ENCODE measurements around the gene ENPP1.

ENPP1 gene

DNA sequence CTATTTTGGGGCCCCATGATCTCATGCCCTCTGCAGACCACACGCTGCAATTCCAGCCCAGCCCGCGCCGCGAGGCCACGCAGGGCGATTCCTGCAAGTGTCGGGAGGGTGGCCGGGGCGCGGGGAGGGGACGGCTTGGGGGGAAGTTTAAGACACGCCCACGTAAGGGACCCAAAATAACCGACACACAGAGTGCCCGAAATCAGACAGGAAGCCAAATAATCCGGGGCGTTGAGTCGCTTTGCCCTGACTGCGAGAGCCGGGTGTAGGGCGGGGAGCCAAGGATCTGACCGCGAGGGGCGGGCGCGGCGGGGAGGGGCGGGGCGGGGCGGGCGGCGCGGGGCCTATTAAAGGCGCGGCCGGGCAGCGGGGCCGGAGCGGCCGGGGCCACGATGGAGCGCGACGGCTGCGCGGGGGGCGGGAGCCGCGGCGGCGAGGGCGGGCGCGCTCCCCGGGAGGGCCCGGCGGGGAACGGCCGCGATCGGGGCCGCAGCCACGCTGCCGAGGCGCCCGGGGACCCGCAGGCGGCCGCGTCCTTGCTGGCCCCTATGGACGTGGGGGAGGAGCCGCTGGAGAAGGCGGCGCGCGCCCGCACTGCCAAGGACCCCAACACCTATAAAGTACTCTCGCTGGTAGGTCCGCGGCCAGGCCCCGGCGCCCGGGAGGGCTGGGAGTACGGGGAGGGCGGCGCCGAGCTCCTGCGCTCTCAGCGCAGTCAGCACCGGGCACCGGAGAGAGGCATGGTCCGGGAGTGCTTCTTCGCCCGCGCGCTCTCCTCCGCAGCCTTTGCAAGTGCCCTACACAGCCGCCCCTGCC, at the start of gene ENPP1:
TSS of gene ENPP1 (plus strand) at position 377 of the 816 bp plus-strand sequence. CDS start at position 393, 16 bp downstream.
- TF ChIP-seq, protein P1, sequence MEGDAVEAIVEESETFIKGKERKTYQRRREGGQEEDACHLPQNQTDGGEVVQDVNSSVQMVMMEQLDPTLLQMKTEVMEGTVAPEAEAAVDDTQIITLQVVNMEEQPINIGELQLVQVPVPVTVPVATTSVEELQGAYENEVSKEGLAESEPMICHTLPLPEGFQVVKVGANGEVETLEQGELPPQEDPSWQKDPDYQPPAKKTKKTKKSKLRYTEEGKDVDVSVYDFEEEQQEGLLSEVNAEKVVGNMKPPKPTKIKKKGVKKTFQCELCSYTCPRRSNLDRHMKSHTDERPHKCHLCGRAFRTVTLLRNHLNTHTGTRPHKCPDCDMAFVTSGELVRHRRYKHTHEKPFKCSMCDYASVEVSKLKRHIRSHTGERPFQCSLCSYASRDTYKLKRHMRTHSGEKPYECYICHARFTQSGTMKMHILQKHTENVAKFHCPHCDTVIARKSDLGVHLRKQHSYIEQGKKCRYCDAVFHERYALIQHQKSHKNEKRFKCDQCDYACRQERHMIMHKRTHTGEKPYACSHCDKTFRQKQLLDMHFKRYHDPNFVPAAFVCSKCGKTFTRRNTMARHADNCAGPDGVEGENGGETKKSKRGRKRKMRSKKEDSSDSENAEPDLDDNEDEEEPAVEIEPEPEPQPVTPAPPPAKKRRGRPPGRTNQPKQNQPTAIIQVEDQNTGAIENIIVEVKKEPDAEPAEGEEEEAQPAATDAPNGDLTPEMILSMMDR (IDR thresholded peaks at IDR 0.05; ENCODE audit: borderline replicate concordance, insufficient read depth, low read depth, low read length), result no peak
- H3K4me3 ChIP-seq (ENCODE audit: low read depth, low read length), result no peak within 1 kb of the TSS

- no peak overlapping the region for H3K4me3 ChIP-seq (ENCODE audit: low read depth, low read length)
- TF ChIP-seq, protein P1 (IDR thresholded peaks at IDR 0.05; ENCODE audit: borderline replicate concordance, insufficient read depth, low read depth, low read length), result no peak
Measured at GRCh38 chr6:131758920-131759319, 48.9 kb upstream of the ENPP1 start.

GRCh38 chr6:131761060-131761761, 46.6 kb upstream of the ENPP1 start:
- H3K4me3 ChIP-seq (ENCODE audit: low read depth, low read length), result no peak overlapping the region
- TF ChIP-seq, protein P1 (IDR thresholded peaks at IDR 0.05; ENCODE audit: borderline replicate concordance, insufficient read depth, low read depth, low read length), result no peak

GRCh38 chr6:131761762-131762067, 46.1 kb upstream of the ENPP1 start:
- TF ChIP-seq, protein P1 (IDR thresholded peaks at IDR 0.05; ENCODE audit: borderline replicate concordance, insufficient read depth, low read depth, low read length), result no peak
- no peak overlapping the region for H3K4me3 ChIP-seq (ENCODE audit: low read depth, low read length)

GRCh38 chr6:131762984-131763383, 44.8 kb upstream of the ENPP1 start:
- H3K4me3 ChIP-seq (ENCODE audit: low read depth, low read length), result no peak overlapping the region
- TF ChIP-seq, protein P1 (IDR thresholded peaks at IDR 0.05; ENCODE audit: borderline replicate concordance, insufficient read depth, low read depth, low read length), result no peak

GRCh38 chr6:131763749-131764148, 44.1 kb upstream of the ENPP1 start:
- TF ChIP-seq, protein P1 (IDR thresholded peaks at IDR 0.05; ENCODE audit: borderline replicate concordance, insufficient read depth, low read depth, low read length), result no peak
- no peak overlapping the region for H3K4me3 ChIP-seq (ENCODE audit: low read depth, low read length)

GRCh38 chr6:131764350-131764749, 43.5 kb upstream of the ENPP1 start:
- TF ChIP-seq, protein P1 (IDR thresholded peaks at IDR 0.05; ENCODE audit: borderline replicate concordance, insufficient read depth, low read depth, low read length), result no peak
- no peak overlapping the region for H3K4me3 ChIP-seq (ENCODE audit: low read depth, low read length)
